CD8-positive, alpha-beta memory T cell (primary cell): ENCODE data around the gene COG7. TPM values are rescaled to one million over a fixed set of nuclear protein-coding genes. Genes with fewer than 3 reads are reported as not detected.
"Not testable (repeated sequence)": the region's sequence is repeated elsewhere in the genome, so short reads cannot be mapped to it uniquely, and the experiment has no call there.

Experiments used
- CTCF ChIA-PET: fragments of 350-600 bp; sonication (Branson Sonifier 250); formaldehyde crosslinking; loops from one replicate; lab custom pipeline; 2021; ENCODE audit warnings: antibody characterized with exemption; lab: Charles Lee
- POLR2A ChIA-PET: fragments of 350-600 bp; sonication (Branson Sonifier 250); formaldehyde crosslinking; loops from one replicate; lab custom pipeline; 2021; ENCODE audit warnings: antibody characterized with exemption; lab: Charles Lee
- DNase-seq, 5 donors: peaks; one replicate each; pipeline versions ENCODE4 v3.0.0 to v3.0.0-alpha.2; 2020 to 2022; ENCODE audit warnings: mixed read lengths in 1 of 5
- H3K27ac ChIP-seq: one replicate; pipeline ENCODE4 v1.7.0; 2013; ENCODE audit warnings: low read depth, mild to moderate bottlenecking, low read length, moderate library complexity
- H3K27me3 ChIP-seq: 2 replicates; pipeline ENCODE4 v1.7.0; 2013; ENCODE audit warnings: low read length, mild to moderate bottlenecking; ENCODE audit not compliant: insufficient read depth, poor library complexity, severe bottlenecking
- H3K36me3 ChIP-seq: 2 replicates; pipeline ENCODE4 v1.7.0; 2013; ENCODE audit warnings: mild to moderate bottlenecking, low read length, moderate library complexity; ENCODE audit not compliant: insufficient read depth
- H3K4me1 ChIP-seq: 2 replicates; pipeline ENCODE4 v1.7.0; 2013; ENCODE audit warnings: mild to moderate bottlenecking, low read length, moderate library complexity; ENCODE audit not compliant: insufficient read depth
- H3K4me3 ChIP-seq: 2 replicates; pipeline ENCODE4 v1.7.0; 2013; ENCODE audit warnings: mild to moderate bottlenecking, low read length
- H3K9me3 ChIP-seq: 2 replicates; pipeline ENCODE4 v1.7.0; 2013; ENCODE audit warnings: mild to moderate bottlenecking, low read length
- H3K27ac Mint-ChIP-seq, 8 donors: one replicate each; pipeline ENCODE4 v1.8.0; 2020 to 2021; ENCODE audit warnings: mixed read lengths in 8 of 8, mild to moderate bottlenecking in 6 of 8, inconsistent platforms in 3 of 8, moderate library complexity in 3 of 8
- H3K27me3 Mint-ChIP-seq, 2 donors: one replicate each; pipeline ENCODE4 v1.8.0; 2020 to 2021; ENCODE audit warnings: mixed read lengths in 2 of 2, mild to moderate bottlenecking in 1 of 2, moderate library complexity in 1 of 2
- H3K36me3 Mint-ChIP-seq, 3 donors: one replicate each; pipeline ENCODE4 v1.8.0; 2020 to 2021; ENCODE audit warnings: mixed read lengths in 3 of 3, inconsistent platforms in 1 of 3, mild to moderate bottlenecking in 1 of 3
- H3K4me1 Mint-ChIP-seq, 3 donors: one replicate each; pipeline ENCODE4 v1.8.0; 2020 to 2021; ENCODE audit warnings: mixed read lengths in 3 of 3, inconsistent platforms in 1 of 3, mild to moderate bottlenecking in 1 of 3
- H3K4me3 Mint-ChIP-seq, 7 donors: one replicate each; pipeline ENCODE4 v1.8.0; 2020 to 2021; ENCODE audit warnings: mixed read lengths in 7 of 7, mild to moderate bottlenecking in 6 of 7, moderate library complexity in 4 of 7, inconsistent platforms in 2 of 7
- H3K9me3 Mint-ChIP-seq, 5 donors: one replicate each; pipeline ENCODE4 v1.8.0; 2020 to 2022; ENCODE audit warnings: mixed read lengths in 5 of 5, mild to moderate bottlenecking in 3 of 5, moderate library complexity in 2 of 5, inconsistent platforms in 1 of 5
- polyA plus RNA-seq: library from polyadenylated mRNA; unstranded; fragments of 300-500 nt; fragmentation: Illumina TruSeq; gene quantifications from one replicate; pipeline ENCODE4 v1.2.3, GENCODE V29; 2021
- total RNA-seq, 2 experiments: library from RNA; stranded (reverse); gene quantifications; one replicate each; pipeline ENCODE4 v1.2.3, GENCODE V29; 2021

The COG7 gene
- total and polyA plus RNA-seq, 3 experiments from 2014 or later, result 13.9 to 17.9 (median 15.8) TPM

- H3K9me3 ChIP-seq, result no peaks in the 10 kb centered on the region
- no peak overlapping the region for H3K4me3 ChIP-seq
- peaks cover 51% of the 10 kb centered on the region for H3K36me3 ChIP-seq
- Mint-ChIP-seq H3K36me3 (peaks cover 10 to 80% (median 17%) of the 10 kb centered on the region in 3 donors), H3K27ac (peak overlapping the region in 2 of 8 donors; percentile 9 to 22), H3K9me3 (no peaks in the 10 kb centered on the region), H3K4me1 (no peaks in the 10 kb centered on the region), H3K4me3 (no peak overlapping the region), H3K27me3 (no peaks in the 10 kb centered on the region)
- no peak for DNase-seq
- no peaks in the 10 kb centered on the region for H3K27me3 ChIP-seq
- no peak overlapping the region for H3K27ac ChIP-seq
- POLR2A ChIA-PET, result no interaction called here
- H3K4me1 ChIP-seq, result no peaks in the 10 kb centered on the region
- CTCF ChIA-PET, result no interaction called here
Measured at GRCh38 chr16:23476289-23476688, 23.3 kb upstream of the COG7 start.

- no peaks in the 10 kb centered on the region for H3K27me3 Mint-ChIP-seq
- Histone ChIP-seq H3K36me3 (peaks cover 38% of the 10 kb centered on the region), H3K4me1 (no peaks in the 10 kb centered on the region), H3K27me3 (no peaks in the 10 kb centered on the region), H3K4me3 (no peak overlapping the region), H3K9me3 (no peaks in the 10 kb centered on the region), H3K27ac (no peak overlapping the region)
- peak overlapping the region in 4 of 8 donors; percentile 1 to 54 (median 8) for H3K27ac Mint-ChIP-seq
- H3K4me1 Mint-ChIP-seq, result no peaks in the 10 kb centered on the region
- peaks cover 4 to 73% (median 18%) of the 10 kb centered on the region in 3 donors for H3K36me3 Mint-ChIP-seq
- ChIA-PET CTCF (no interaction called here), POLR2A (no interaction called here)
- no peak for DNase-seq
- no peaks in the 10 kb centered on the region for H3K9me3 Mint-ChIP-seq
- H3K4me3 Mint-ChIP-seq, result no peak overlapping the region
Measured at GRCh38 chr16:23469814-23470213, 16.8 kb upstream of the COG7 start.

GRCh38 chr16:23466162-23466885 lies 13.3 kb upstream of the COG7 start:
- Histone ChIP-seq H3K4me3 (no peak overlapping the region), H3K9me3 (no peaks in the 10 kb centered on the region), H3K36me3 (peaks cover 32% of the 10 kb centered on the region), H3K4me1 (no peaks in the 10 kb centered on the region), H3K27ac (no peak overlapping the region), H3K27me3 (no peaks in the 10 kb centered on the region)
- H3K4me1 Mint-ChIP-seq, result peaks cover 0 to 3% (median 0%) of the 10 kb centered on the region in 3 donors
- H3K9me3 Mint-ChIP-seq, result no peaks in the 10 kb centered on the region
- ChIA-PET POLR2A (interaction anchor here (0.7 kb wide), 1 partner anchor 573 kb away, joined by 4 read pairs; no protein-coding TSS in a partner anchor), CTCF (no interaction called here)
- H3K36me3 Mint-ChIP-seq, result peaks cover 4 to 63% (median 14%) of the 10 kb centered on the region in 3 donors
- peak overlapping the region in 1 of 7 donors; percentile 14 for H3K4me3 Mint-ChIP-seq
- H3K27ac Mint-ChIP-seq, result peak overlapping the region in 2 of 8 donors; percentile 25 to 63
- no peaks in the 10 kb centered on the region for H3K27me3 Mint-ChIP-seq
- no peak for DNase-seq

- Mint-ChIP-seq H3K4me1 (peaks cover 0 to 3% (median 0%) of the 10 kb centered on the region in 3 donors), H3K27ac (peak overlapping the region in 3 of 8 donors; percentile 6 to 46 (median 17)), H3K4me3 (no peak overlapping the region), H3K36me3 (peaks cover 4 to 56% (median 10%) of the 10 kb centered on the region in 3 donors), H3K9me3 (no peaks in the 10 kb centered on the region), H3K27me3 (no peaks in the 10 kb centered on the region)
- no peaks in the 10 kb centered on the region for H3K27me3 ChIP-seq
- DNase-seq, result no peak
- peaks cover 32% of the 10 kb centered on the region for H3K36me3 ChIP-seq
- CTCF ChIA-PET, result no interaction called here
- H3K9me3 ChIP-seq, result no peaks in the 10 kb centered on the region
- H3K4me3 ChIP-seq, result no peak overlapping the region
- no peak overlapping the region for H3K27ac ChIP-seq
- POLR2A ChIA-PET, result no interaction called here
- H3K4me1 ChIP-seq, result no peaks in the 10 kb centered on the region
Measured at GRCh38 chr16:23465179-23465578, 12.2 kb upstream of the COG7 start.

- ChIA-PET POLR2A (interaction anchor here (1.0 kb wide), 1 partner anchor 12 kb away, joined by 3 read pairs; no protein-coding TSS in a partner anchor), CTCF (interaction anchor here (1.2 kb wide), 1 partner anchor 29 kb away, joined by 4 read pairs; no protein-coding TSS in a partner anchor)
- Histone ChIP-seq H3K27ac (no peak overlapping the region), H3K27me3 (no peaks in the 10 kb centered on the region), H3K4me1 (no peaks in the 10 kb centered on the region), H3K9me3 (no peaks in the 10 kb centered on the region), H3K36me3 (peaks cover 24% of the 10 kb centered on the region), H3K4me3 (no peak overlapping the region)
- Mint-ChIP-seq H3K27ac (peak overlapping the region in 3 of 8 donors; percentile 6 to 74 (median 17)), H3K4me3 (no peak overlapping the region), H3K27me3 (no peaks in the 10 kb centered on the region), H3K36me3 (peaks cover 4 to 46% (median 10%) of the 10 kb centered on the region in 3 donors), H3K4me1 (peaks cover 0 to 3% (median 0%) of the 10 kb centered on the region in 3 donors), H3K9me3 (no peaks in the 10 kb centered on the region)
- no peak for DNase-seq
Measured at GRCh38 chr16:23464196-23464595, 11.2 kb upstream of the COG7 start.

GRCh38 chr16:23462994-23463393 lies 10.0 kb upstream of the COG7 start:
- H3K27me3 Mint-ChIP-seq, H3K27ac ChIP-seq, H3K9me3 Mint-ChIP-seq, H3K4me1 Mint-ChIP-seq, POLR2A ChIA-PET, H3K27me3 ChIP-seq, H3K4me1 ChIP-seq, H3K9me3 ChIP-seq, DNase-seq, H3K4me3 Mint-ChIP-seq, H3K4me3 ChIP-seq, H3K27ac Mint-ChIP-seq: not testable (repeated sequence)
- H3K36me3 ChIP-seq, result peaks cover 17% of the 10 kb centered on the region
- CTCF ChIA-PET, result interaction anchor here (1.2 kb wide), 1 partner anchor 28 kb away, joined by 4 read pairs; no protein-coding TSS in a partner anchor
- peaks cover 4 to 35% (median 10%) of the 10 kb centered on the region in 3 donors for H3K36me3 Mint-ChIP-seq

GRCh38 chr16:23453338-23454052 lies 506 bp upstream of the COG7 start:
- H3K27me3 ChIP-seq, result no peaks in the 10 kb centered on the region
- ChIA-PET CTCF (interaction anchor here (1.5 to 2.6 kb wide), 2 partner anchors 18 to 52 kb away, joined by 3 to 15 read pairs; no protein-coding TSS in a partner anchor), POLR2A (interaction anchor here (1.0 kb wide), 1 partner anchor 56 kb away, joined by 3 read pairs; no protein-coding TSS in a partner anchor)
- H3K36me3 ChIP-seq, result no peaks in the 10 kb centered on the region
- peak overlapping the region; percentile 94 to 99 (median 96) for H3K4me3 Mint-ChIP-seq
- no peak for DNase-seq
- H3K9me3 ChIP-seq, result no peaks in the 10 kb centered on the region
- peaks cover 0 to 6% of the 10 kb centered on the region in 2 donors for H3K27me3 Mint-ChIP-seq
- peak overlapping the region; percentile 98 for H3K4me3 ChIP-seq
- peak overlapping the region; percentile 86 for H3K27ac ChIP-seq
- H3K4me1 ChIP-seq, result peaks cover 21% of the 10 kb centered on the region
- H3K27ac Mint-ChIP-seq, result peak overlapping the region; percentile 85 to 96 (median 92)
- H3K4me1 Mint-ChIP-seq, result peaks cover 33 to 42% (median 34%) of the 10 kb centered on the region in 3 donors
- H3K9me3 Mint-ChIP-seq, result peaks cover 0 to 3% (median 0%) of the 10 kb centered on the region in 5 donors
- peaks cover 0 to 10% (median 0%) of the 10 kb centered on the region in 3 donors for H3K36me3 Mint-ChIP-seq
